ENCODE measurements around the gene S100A2.

S100A2 gene

DNA sequence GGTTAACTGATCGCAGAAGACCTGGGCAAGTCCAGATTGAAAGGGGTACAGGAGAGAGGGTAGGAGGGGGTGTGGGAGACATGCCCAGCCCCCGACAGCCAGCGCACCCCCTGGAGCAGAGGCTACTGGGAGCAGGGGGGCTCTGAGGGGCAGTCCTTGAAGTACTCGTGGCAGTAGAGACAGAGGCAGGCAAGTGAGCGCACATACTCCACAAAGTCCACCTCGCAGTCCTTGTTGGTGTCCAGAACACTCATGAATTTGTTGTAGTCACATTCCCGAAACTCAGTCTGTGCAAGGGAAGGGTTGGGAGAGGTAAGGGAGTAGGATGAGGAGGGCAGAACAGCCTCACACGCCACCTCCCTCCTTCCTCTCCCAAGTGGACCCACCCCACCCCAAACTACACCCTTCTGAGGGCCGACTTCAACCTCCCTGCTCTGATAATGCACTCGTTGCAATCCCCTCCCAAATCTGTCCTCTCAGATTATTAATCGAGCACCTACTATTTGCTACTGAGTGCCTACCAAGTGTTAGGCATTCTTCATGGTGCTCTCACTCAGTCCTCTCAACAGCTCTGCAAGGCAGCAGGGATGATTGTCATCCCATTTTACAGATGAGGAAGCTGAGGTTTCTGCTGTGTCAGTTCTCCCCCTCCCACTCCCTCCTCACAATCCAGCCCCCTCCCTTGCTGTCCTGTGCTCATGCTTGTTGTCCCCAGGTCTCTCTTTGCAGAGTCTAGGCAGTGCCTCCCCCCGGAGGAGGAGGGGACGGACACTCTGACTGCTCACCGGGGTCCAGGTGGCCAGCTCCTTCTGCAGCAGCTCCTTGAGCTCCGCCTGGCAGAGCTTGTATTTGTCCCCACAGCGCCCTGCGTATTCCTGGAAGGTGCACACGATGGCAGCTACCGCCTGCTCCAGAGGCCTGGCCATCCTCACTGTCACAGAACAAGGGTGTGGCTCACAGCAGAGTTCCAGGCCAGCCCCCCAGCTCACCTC is 17.8 kb downstream of the S100A2 start:
- DNase-seq (ENCODE audit: low read depth): no peak
- no peak overlapping the region for H3K4me3 ChIP-seq (ENCODE audit: control insufficient read depth, low read depth, low read length)
- TF ChIP-seq, protein P1, sequence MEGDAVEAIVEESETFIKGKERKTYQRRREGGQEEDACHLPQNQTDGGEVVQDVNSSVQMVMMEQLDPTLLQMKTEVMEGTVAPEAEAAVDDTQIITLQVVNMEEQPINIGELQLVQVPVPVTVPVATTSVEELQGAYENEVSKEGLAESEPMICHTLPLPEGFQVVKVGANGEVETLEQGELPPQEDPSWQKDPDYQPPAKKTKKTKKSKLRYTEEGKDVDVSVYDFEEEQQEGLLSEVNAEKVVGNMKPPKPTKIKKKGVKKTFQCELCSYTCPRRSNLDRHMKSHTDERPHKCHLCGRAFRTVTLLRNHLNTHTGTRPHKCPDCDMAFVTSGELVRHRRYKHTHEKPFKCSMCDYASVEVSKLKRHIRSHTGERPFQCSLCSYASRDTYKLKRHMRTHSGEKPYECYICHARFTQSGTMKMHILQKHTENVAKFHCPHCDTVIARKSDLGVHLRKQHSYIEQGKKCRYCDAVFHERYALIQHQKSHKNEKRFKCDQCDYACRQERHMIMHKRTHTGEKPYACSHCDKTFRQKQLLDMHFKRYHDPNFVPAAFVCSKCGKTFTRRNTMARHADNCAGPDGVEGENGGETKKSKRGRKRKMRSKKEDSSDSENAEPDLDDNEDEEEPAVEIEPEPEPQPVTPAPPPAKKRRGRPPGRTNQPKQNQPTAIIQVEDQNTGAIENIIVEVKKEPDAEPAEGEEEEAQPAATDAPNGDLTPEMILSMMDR (IDR thresholded peaks at IDR 0.05; ENCODE audit: control insufficient read depth, insufficient read depth, low read depth, low read length, missing control alignments): no peak

DNA sequence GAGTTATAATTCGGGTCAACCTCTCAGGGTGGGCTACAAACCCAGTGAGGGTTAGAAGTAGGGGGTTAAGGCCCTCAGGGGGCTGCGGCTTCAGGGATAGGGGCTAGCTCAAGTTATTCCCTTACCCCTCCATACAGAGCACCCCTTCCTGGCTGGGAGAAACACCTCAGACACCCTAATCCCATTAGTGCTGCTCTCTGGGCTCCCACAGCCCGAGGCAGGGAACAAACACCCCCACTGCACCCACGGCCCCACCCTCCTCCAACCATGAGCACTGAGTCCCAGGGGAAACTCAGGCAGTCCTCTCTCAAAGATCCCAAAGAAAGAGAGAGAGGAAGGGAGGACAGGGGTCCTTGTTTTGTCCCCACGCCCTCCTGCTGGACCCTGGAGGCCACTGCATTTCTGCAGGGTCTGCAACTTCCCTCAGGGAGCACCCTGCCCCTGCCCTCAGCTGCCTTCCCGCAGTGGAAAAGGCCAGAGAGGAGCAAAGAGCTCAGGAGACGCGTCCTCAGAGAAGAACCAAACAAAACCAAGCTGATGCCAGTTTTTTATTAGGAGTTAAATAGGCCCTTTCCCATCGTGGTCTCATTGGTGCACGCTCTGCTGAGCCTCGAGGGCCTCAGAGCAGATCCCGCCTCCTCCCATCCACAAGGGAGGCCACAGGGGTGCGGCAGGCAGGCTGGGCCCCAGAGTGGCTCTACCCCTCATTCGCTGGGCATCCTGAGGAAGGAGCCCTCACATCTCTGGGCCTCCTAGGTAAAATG is 18.7 kb downstream of the S100A2 start:
- H3K4me3 ChIP-seq (ENCODE audit: control insufficient read depth, low read depth, low read length): peak overlapping the region; percentile 52; the same call in 1 of the 2 replicates
- TF ChIP-seq, protein P1 (IDR thresholded peaks at IDR 0.05; ENCODE audit: control insufficient read depth, insufficient read depth, low read depth, low read length, missing control alignments): no peak
- no peak for DNase-seq (ENCODE audit: low read depth)

DNA sequence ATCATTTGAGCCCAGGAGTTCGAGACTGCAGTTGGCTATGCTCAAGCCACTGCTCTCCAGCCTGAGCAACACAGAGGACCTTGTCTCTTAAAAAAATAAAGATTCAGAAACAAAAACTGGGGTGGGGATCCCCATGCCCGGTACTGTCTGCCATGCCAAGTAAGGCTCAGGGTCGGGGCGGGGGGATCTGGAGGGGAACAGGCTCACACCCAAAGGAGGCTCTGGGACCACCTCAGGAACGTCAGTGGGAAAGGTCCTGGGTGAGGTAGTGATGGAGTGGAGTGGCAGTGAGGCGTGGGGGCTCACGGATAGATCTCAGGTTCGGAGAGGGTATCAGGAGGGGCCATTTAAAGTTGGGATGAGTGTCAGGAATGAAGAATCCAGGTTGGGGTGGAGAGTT is 19.3 kb downstream of the S100A2 start:
- peak overlapping the region; percentile 52 for H3K4me3 ChIP-seq (ENCODE audit: control insufficient read depth, low read depth, low read length)

DNA sequence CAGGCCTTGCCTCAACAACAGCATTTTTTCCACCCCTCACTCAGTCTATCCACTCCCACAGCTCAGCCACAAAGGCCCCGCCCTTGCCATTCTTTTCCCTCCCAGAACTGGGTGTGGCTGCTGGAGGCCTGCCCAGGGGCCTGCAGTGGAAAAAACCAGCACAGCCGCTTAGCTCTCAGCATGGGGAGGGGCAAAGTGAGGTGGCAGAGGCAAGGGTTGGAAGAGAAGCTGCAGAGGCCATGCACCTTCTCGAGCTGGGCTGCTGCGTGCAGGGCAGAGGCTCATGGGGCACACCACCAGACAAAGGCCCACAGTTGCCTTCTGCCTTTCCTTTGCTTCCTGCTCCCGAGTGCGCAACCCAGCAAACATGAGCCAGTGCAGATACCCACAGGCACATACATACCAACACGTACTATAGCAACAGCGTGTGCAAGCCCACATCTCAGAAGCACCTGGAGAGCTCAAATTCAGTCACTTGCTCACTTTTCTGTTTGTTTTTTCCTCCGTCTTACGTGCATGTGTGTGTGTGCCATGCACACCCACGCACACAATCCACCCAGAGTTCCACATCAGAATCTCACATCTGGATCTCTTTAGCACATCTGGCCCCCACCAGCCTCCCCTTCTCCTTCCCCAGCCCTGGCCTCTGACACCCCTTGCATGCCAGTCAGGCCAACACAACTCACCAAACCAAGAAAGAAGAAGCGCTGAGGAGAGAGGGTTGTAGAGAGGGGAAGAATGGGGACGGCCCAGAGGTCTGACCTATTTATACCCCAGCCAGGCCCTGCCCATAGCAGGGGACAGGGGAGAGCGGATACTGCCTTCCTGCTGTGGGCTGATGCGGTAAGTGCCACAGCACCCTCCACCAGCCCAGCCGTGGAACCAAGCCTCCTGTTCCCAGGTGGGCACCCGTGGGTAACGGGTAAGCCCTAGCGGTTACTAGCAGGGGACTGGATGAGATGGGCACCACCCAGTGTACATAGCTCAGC is 20.3 kb downstream of the S100A2 start, which contains the start of gene S100A4:
Gene S100A4 (minus strand): TSS at position 740 of the 989 bp plus-strand sequence. CDS start 1,012 bp downstream, outside the sequence.
- peak within 1 kb of the TSS; percentile 52 for H3K4me3 ChIP-seq (ENCODE audit: control insufficient read depth, low read depth, low read length)
- TF ChIP-seq, protein P1 (IDR thresholded peaks at IDR 0.05; ENCODE audit: control insufficient read depth, insufficient read depth, low read depth, low read length, missing control alignments): no peak
- DNase-seq (ENCODE audit: low read depth): peak; percentile 80

More for the DNA sequence above, 19.3 kb downstream of the S100A2 start:
- DNase-seq (ENCODE audit: low read depth): no peak
- TF ChIP-seq, protein P1 (IDR thresholded peaks at IDR 0.05; ENCODE audit: control insufficient read depth, insufficient read depth, low read depth, low read length, missing control alignments): no peak

DNA sequence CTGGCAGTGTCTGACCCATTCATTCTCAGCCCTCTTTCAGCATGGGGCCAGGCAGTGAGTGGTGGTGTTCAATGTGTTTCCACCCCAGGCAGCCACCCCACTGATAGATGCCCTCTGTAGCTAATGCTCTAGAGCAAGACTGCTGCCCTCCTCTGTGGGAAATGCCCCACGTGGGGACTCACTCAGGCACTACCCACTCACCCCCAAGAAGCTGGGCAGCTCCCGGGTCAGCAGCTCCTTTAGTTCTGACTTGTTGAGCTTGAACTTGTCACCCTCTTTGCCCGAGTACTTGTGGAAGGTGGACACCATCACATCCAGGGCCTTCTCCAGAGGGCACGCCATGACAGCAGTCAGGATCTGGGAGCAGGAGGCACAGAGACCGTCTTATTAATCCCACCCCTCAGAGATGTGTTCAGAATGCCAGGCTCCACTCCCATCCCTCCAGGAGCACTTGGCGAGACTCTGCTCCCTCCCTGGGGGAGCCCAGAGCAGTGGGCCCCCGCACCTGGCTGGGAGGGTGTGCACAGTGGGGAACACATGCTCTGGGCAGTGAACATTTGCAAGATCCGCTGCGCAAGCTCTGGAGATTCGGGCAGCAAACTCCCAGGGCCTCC is 21.1 kb downstream of the S100A2 start:
- DNase-seq (ENCODE audit: low read depth): no peak
- TF ChIP-seq, protein P1 (IDR thresholded peaks at IDR 0.05; ENCODE audit: control insufficient read depth, insufficient read depth, low read depth, low read length, missing control alignments): no peak
- H3K4me3 ChIP-seq (ENCODE audit: control insufficient read depth, low read depth, low read length): peak overlapping the region; percentile 52
